HepG2 (cell line): ENCODE data around the gene RECQL5. TPM values are rescaled to one million over a fixed set of nuclear protein-coding genes. Genes with fewer than 3 reads are reported as not detected.
A peak's percentile ranks its signal among the peaks of the same experiment; 100 is the strongest.

Source experiments
- ATAC-seq: fragments of 200-7000 bp; cut with Tn5 transposase; 3 replicates; pipeline ENCODE4 v1.9.1; 2020; ENCODE audit warnings: mild to moderate bottlenecking, moderate library complexity
- BruUV-seq: library from RNA; stranded (reverse); fragments of 400-500 nt; replicated peaks from 2 replicates; lab custom pipeline; 2021; lab: Mats Ljungman, UMichigan
- CTCF ChIA-PET: fragments of 300-600 bp; formaldehyde crosslinking; extraction: SDS; loops from one replicate; lab custom pipeline; 2021; ENCODE audit warnings: low total read pairs, inconsistent platforms, low intra/inter-chr PET ratio; lab: Yijun Ruan, JAX
- POLR2A ChIA-PET: fragments of 350-600 bp; sonication (Branson Sonifier 250); formaldehyde crosslinking; loops from one replicate; lab custom pipeline; 2020; ENCODE audit warnings: antibody characterized with exemption, inconsistent platforms; lab: Yijun Ruan, JAX
- DNase-seq: peaks from one replicate; pipeline ENCODE4 v3.0.0-alpha.2; 2015; ENCODE audit warnings: low spot score
- FAIRE-seq: peaks from 3 replicates; lab custom pipeline; 2011; peaks lifted over from hg19 to GRCh38; lab: Jason Lieb, UNC
- H2AFZ ChIP-seq: one replicate; pipeline ENCODE4 v1.6.1; 2011; ENCODE audit warnings: low read length, inconsistent platforms
- H3K27ac ChIP-seq: fragments of 300-600 bp; 3 replicates; pipeline ENCODE4 v1.8.0; 2011; ENCODE audit warnings: mixed run types, mild to moderate bottlenecking, mixed read lengths, low read length, inconsistent platforms; ENCODE audit not compliant: insufficient read depth; ENCODE audit errors: extremely low read length
- H3K27me3 ChIP-seq, 2 experiments: fragments of 200-600 bp in 1 of 2; 2 replicates in 1 of 2; 3 replicates in 1 of 2; pipeline versions ENCODE4 v1.6.0 to v1.8.0; 2011; ENCODE audit warnings: low read length in 2 of 2, mild to moderate bottlenecking in 2 of 2, moderate library complexity in 2 of 2, inconsistent platforms in 1 of 2; ENCODE audit not compliant: insufficient read depth in 2 of 2, control insufficient read depth in 1 of 2
- H3K36me3 ChIP-seq, 2 experiments: fragments of 200-600 bp in 1 of 2; replicated peaks in 1 of 2; 2 replicates in 1 of 2; 3 replicates in 1 of 2; pipeline versions ENCODE4 v1.5.1 to v1.8.0; 2011; ENCODE audit warnings: low read length in 2 of 2, inconsistent platforms in 1 of 2; ENCODE audit not compliant: insufficient read depth in 2 of 2, control insufficient read depth in 1 of 2
- H3K4me1 ChIP-seq: 2 replicates; pipeline ENCODE4 v1.5.1; 2012; ENCODE audit warnings: low read length, inconsistent platforms; ENCODE audit not compliant: insufficient read depth
- H3K4me2 ChIP-seq: 2 replicates; pipeline ENCODE4 v1.6.0; 2011; ENCODE audit warnings: low read depth, low read length, inconsistent platforms
- H3K4me3 ChIP-seq, 3 experiments: fragments of 200-600 bp in 1 of 3; sonication (generic), shearing (Covaris generic) in 1 of 3; replicated peaks in 1 of 3; 2 replicates each; pipeline ENCODE4 v1.5.1; 2011 to 2016; ENCODE audit warnings: low read length in 3 of 3, inconsistent platforms in 2 of 3, low read depth in 2 of 3, mild to moderate bottlenecking in 2 of 3, control low read depth in 1 of 3, mixed read lengths in 1 of 3; ENCODE audit not compliant: insufficient read depth in 1 of 3
- H3K79me2 ChIP-seq: one replicate; pipeline ENCODE4 v1.6.1; 2011; ENCODE audit warnings: low read length, inconsistent platforms; ENCODE audit not compliant: insufficient read depth
- H3K9ac ChIP-seq: 2 replicates; pipeline ENCODE4 v1.6.0; 2011; ENCODE audit warnings: mild to moderate bottlenecking, low read depth, low read length, inconsistent platforms; ENCODE audit not compliant: insufficient read depth
- H3K9me3 ChIP-seq: 2 replicates; pipeline ENCODE4 v1.5.1; 2012; ENCODE audit warnings: mild to moderate bottlenecking, low read length
- H4K20me1 ChIP-seq: 2 replicates; pipeline ENCODE4 v1.6.0; 2011; ENCODE audit warnings: inconsistent platforms, mild to moderate bottlenecking, low read length, moderate library complexity; ENCODE audit not compliant: insufficient read depth
- ARNT2 ChIP-seq: sonication (generic); formaldehyde crosslinking; IDR thresholded peaks from 2 replicates; pipeline ENCODE4 v1.8.0; 2022; ENCODE audit warnings: mild to moderate bottlenecking, low read depth, missing genetic modification reagents, moderate library complexity
- ATF3 ChIP-seq: sonication (generic); formaldehyde crosslinking; IDR thresholded peaks from 2 replicates; pipeline ENCODE4 v1.4.0; 2020; ENCODE audit warnings: missing genetic modification reagents
- CEBPB ChIP-seq: IDR thresholded peaks from 2 replicates; pipeline ENCODE4 v1.6.1; 2011; ENCODE audit warnings: low read depth, low read length, improper control_type of control experiment, borderline replicate concordance
- E2F5 ChIP-seq: sonication (generic); formaldehyde crosslinking; conservative IDR thresholded peaks from 2 replicates; pipeline ENCODE4 v1.4.0; 2020; ENCODE audit warnings: missing genetic modification reagents
- ELF3 ChIP-seq: IDR thresholded peaks from 2 replicates; pipeline ENCODE4 v1.6.1; 2016; ENCODE audit warnings: missing genetic modification reagents, missing compliant biosample characterization
- GATAD2A ChIP-seq: IDR thresholded peaks from 2 replicates; pipeline ENCODE4 v1.6.1; 2016
- KIAA2018 ChIP-seq: sonication (generic); formaldehyde crosslinking; IDR thresholded peaks from 2 replicates; pipeline ENCODE4 v1.5.0; 2020; ENCODE audit warnings: mild to moderate bottlenecking, missing genetic modification reagents, borderline replicate concordance
- NR2F1 ChIP-seq, 2 experiments: fragments of 450-650 bp in 1 of 2; formaldehyde crosslinking in 1 of 2; IDR thresholded peaks; 2 replicates each; pipeline versions ENCODE4 v1.5.0 to v1.6.1; 2016 to 2020; ENCODE audit warnings: mild to moderate bottlenecking in 1 of 2, missing compliant biosample characterization in 1 of 2, missing genetic modification reagents in 1 of 2, moderate library complexity in 1 of 2
- POGK ChIP-seq: sonication (generic); formaldehyde crosslinking; conservative IDR thresholded peaks from 2 replicates; pipeline ENCODE4 v1.8.0; 2022; ENCODE audit warnings: mild to moderate bottlenecking, moderate library complexity, missing genetic modification reagents
- SMARCC2 ChIP-seq: fragments of 450-650 bp; IDR thresholded peaks from 2 replicates; pipeline ENCODE4 v1.6.1; 2017; ENCODE audit warnings: antibody characterized with exemption, mild to moderate bottlenecking
- ZNF570 ChIP-seq: sonication (generic); formaldehyde crosslinking; IDR thresholded peaks from 2 replicates; pipeline ENCODE4 v1.4.0; 2020; ENCODE audit warnings: mild to moderate bottlenecking, missing genetic modification reagents, borderline replicate concordance
- WGBS: methylation state at CpG from one replicate; pipeline ENCODE4 v1.1.6; 2017; ENCODE audit warnings: low lambda C conversion rate; 5-methylcytosine and 5-hydroxymethylcytosine counted together
- in situ Hi-C: cut with HindIII; loops from 2 replicates; pipeline ENCODE4 v1.10.0; 2017; ENCODE audit warnings: low pct_unique_long_range_greater_than_20kb; ENCODE audit not compliant: extremely low pct_ligation_motif_present
- intact Hi-C: fragments of 100-400 bp; cut with micrococcal nuclease; formaldehyde crosslinking; loops from one replicate; pipeline ENCODE4 v1.10.0; 2022; ENCODE audit not compliant: unreplicated experiment
- polyA plus RNA-seq, 8 experiments: library from polyadenylated mRNA; depleted of rRNA in 3 of 8; stranded (reverse) in 7 of 8; unstranded in 1 of 8; fragments of >200 nt; fragmentation: Illumina TruSeq in 4 of 8; extraction: Trizol in 4 of 8; gene quantifications; 2 replicates each; pipeline versions ENCODE4 v1.2.1 to v1.2.3, GENCODE V29; 2011 to 2016; ENCODE audit warnings: low read depth in 4 of 8, missing spikeins in 1 of 8, mixed read lengths in 1 of 8; ENCODE audit not compliant: insufficient read depth in 1 of 8
- total RNA-seq, 5 experiments: library from RNA; depleted of rRNA; stranded (reverse); fragments of >200 nt; fragmentation: Illumina TruSeq; extraction: Trizol; gene quantifications; 2 replicates each; pipeline ENCODE4 v1.2.3, GENCODE V29; 2016; ENCODE audit warnings: low read depth in 1 of 5

RECQL5 gene
- total and polyA plus RNA-seq, 2 of the 13 experiments (the other 11 are each of a cell fraction or from before 2014, with no cell fraction given), result 27.7 to 32.0 TPM

- peak within 1 kb of the TSS in 2 of 3 experiments; percentile 21 to 59; a peak in 2 of 6 replicates for H3K4me3 ChIP-seq
- in situ Hi-C loops (no loop called here), intact Hi-C loops (loop anchor here (1.0 kb wide), 4 partner anchors 13 to 115 kb away; partner anchors contain the start of genes RECQL5 and SAP30BP)
- H3K27ac ChIP-seq, result peak within 1 kb of the TSS; percentile 50
- no peaks in the 10 kb centered on the region for H3K27me3 ChIP-seq
- no TSS peak for BruUV-seq
- FAIRE-seq, result peak; percentile 81
- no peaks in the 10 kb centered on the region for H3K79me2 ChIP-seq
- peak within 1 kb of the TSS; percentile 27; the same call in 1 of the 2 replicates for H3K9ac ChIP-seq
- peaks cover 19% of the 10 kb centered on the region for H3K4me1 ChIP-seq
- ChIA-PET CTCF (interaction anchor here (0.9 to 5.1 kb wide), 7 partner anchors 17 to 207 kb away, joined by 3 to 102 read pairs (median 4); no protein-coding TSS in a partner anchor), POLR2A (interaction anchor here (0.6 to 2.1 kb wide), 16 partner anchors 11 to 147 kb away, joined by 3 to 28 read pairs (median 6); partner anchors contain the start of genes RECQL5 and SAP30BP)
- H3K4me2 ChIP-seq, result peak within 1 kb of the TSS; percentile 76
- DNase-seq, result peak; percentile 74
- H4K20me1 ChIP-seq, result peaks cover 4% of the 10 kb centered on the region; the same call in 1 of the 2 replicates
- peaks cover 20 to 24% of the 10 kb centered on the region in 2 experiments; a peak in 4 of 5 replicates for H3K36me3 ChIP-seq
- 2% methylated on average over 7 of the region's 19 CpGs for WGBS
- no peaks in the 10 kb centered on the region for H3K9me3 ChIP-seq
- peak; percentile 87 for ATAC-seq
- H2AFZ ChIP-seq, result no peak within 1 kb of the TSS
- TF ChIP-seq ZNF570 (CRISPR knock-in tag) (no peak), POGK (CRISPR knock-in tag) (no peak), ATF3 (no peak), ELF3 (peak; percentile 29; the same call in 1 of the 2 replicates), KIAA2018 (no peak), CEBPB (peak; percentile 41; the same call in 1 of the 2 replicates), ARNT2 (CRISPR knock-in tag) (no peak), E2F5 (CRISPR knock-in tag) (no peak), SMARCC2 (no peak), NR2F1 (CRISPR knock-in tag; IDR thresholded peaks at IDR 0.05) (no peak), GATAD2A (CRISPR knock-in tag) (peak; percentile 65)
These were observed 34.0 kb downstream of the RECQL5 start, which contains the start of gene SMIM5 for GRCh38 chr17:75632863-75633485. SMIM5 (plus strand) TSS chr17:75633434; CDS start chr17:75640202, 6,768 bp downstream.
